T-helper 1 cell treated with Interleukin-12 subunit alpha and Interleukin-12 subunit beta and Interleukin-4 antibody, amounts not matched to agents 30 ng/mL and 1 ng/mL, for 36 hours (primary cell): ENCODE results near the gene PSMG4. TPM values are rescaled to one million over a fixed set of nuclear protein-coding genes. Genes with fewer than 3 reads are reported as not detected.

Experiments used
- intact Hi-C: fragments of 100-400 bp; cut with micrococcal nuclease; formaldehyde crosslinking; loops from one replicate; pipeline ENCODE4 v1.15.1; 2024
- total RNA-seq: library from RNA; stranded (reverse); gene quantifications from 2 replicates; pipeline ENCODE4 v1.2.3, GENCODE V29; 2022

Gene PSMG4
- total RNA-seq, 1 donor from 2014 or later = 24.0 TPM

DNA sequence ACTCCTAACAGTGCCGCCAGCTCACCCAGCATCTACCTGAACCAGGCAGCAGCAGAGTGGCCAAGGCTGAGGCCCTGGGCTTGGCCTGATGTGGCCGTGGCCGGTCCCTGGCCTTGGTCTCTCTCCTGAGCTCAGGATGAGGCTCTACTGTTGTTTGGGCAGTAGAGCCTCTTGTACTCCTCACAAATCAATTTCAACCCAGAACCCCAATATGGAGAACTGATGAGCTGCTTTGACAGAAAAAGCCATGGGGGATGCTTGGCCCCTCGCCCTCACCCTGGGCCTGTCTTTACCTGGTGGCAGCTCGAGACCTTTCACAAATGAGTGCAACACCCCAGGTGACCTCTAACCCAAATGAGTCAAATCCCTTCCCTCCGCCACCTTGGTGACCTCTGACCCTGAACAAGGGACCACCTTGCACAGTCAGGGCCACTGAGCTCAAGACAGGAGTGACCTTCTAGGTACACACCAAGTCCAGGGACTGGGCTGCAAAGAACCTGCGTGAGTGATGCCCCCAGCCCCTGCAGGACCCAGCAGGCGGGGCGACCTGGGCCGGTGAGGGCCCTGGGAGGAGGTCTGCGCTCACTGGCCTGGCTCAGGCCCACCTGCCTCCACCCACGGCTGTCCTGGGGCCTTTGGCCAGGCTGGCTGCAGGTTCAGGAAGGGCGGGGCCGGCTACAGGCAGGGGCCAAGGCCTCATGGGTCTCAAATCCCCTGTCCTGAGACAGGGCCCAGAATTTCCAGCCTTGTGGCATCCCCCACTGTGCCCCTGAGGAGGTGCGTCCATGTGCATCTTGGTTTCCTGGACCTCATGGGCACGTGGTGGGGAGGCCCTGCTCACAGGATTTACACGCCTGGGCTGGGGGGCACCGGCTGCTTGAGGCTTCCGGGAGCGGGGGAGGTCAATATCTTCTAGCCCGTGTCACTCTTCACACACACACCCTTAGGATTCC, 30.2 kb downstream of the PSMG4 start:
- intact Hi-C loops = no loop called here

DNA sequence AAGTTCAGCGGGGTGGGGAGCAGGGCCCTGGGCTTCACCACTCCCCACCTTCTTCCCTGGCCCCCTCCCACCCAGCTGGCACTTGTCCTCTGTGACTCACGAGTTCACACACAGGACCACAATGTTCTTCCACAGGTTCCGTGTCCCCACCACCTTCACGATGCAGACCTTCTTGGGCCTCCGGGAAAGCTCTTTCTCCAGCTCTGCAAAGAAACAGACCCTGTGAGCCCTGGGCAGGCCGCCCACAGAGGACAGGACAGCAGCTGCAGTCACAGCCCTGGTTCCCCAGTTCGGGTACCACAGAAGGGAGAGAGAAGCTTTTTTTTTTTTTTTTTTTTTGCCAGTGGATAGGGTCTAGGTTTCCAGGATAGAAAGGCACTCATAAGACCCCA, 30.9 kb downstream of the PSMG4 start:
- intact Hi-C loops = no loop called here

DNA sequence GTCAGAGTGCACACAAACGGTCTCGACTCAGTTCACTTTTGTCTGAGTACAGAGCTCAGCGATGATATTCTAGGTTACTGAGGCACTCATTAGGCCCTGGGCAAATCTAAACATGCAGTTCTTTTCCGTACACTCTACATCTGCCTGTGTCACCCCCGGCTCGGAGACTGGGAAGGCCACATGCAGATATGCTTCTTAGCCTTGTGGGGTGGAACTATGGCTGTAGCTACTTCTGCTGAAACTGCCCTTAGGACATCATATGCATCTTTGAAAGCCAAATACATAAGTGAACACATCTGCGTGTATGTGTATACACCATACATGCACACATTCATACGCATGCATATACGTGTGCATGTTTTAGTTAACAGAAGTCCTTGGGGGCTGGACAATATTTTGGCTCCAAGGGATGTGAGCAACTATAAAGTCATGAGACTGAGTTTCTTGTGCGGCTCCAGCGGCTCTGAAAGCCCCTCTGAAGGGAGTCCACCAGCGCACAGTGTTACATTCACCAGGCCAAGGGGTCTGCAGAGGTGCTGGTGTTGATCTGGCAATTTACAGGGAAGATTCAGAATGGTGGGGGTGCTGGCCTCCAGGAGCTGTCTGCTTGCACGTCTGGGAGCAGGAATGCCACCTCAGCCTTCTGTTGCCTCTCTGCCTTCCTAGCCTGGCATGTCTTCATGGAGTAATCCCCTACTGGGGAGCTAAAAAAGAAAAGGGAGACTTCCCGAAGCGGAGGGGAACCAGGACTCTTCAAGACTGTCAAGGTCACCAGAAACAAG, 31.6 kb downstream of the PSMG4 start:
- intact Hi-C loops = no loop called here

DNA sequence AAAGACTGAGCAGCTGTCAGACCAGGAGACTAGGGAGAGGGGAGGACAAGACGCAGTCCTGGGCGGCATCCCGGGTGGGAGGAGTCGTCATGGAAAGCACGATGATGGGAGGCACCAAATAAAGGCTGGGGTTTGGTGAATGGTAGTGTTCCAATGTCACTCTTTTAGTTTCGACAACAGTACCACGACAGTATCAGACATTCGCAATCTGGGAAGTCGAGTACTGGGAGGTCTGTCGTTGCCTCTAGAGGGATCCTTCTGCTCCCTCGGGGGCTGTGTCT, 32.1 kb downstream of the PSMG4 start:
- intact Hi-C loops = no loop called here

DNA sequence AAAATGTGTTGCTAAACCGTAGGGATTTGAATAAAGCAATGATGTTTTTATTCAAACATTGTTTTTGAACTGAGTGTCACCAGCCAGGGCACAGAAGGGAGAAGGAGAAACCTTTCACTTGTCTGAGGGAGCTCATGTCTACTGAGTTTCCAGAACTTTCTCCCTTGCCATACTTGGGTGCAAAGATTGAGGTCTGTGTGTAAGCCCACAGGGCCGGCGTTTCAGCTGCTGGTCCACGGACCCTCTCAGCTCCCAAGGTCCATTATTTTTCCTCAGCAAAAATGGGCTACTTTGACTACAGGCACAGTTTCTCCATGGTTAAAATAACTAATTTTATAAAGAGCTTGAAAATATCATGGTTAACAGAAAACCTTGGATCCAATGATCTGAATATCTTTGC, 32.6 kb downstream of the PSMG4 start:
- intact Hi-C loops = no loop called here

DNA sequence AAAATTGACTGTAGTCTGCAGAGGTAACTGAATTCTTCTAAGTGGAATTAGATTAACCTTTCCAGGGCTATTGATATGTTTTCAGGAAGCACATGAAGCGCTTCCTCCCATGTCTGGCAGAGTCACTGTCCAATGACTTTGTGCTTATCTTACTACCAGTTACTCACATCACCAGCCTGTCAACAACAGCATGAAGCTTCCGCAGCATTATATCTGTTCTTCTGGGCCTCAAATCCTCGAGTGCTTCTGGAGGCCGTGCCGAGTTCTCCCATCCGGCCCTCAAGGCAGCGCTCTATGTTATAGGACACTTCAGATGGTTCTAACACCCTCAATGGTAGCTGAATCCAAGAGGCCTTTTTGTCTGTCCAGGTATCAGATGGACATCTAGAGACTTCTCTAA, 33.2 kb downstream of the PSMG4 start:
- intact Hi-C loops = no loop called here

DNA sequence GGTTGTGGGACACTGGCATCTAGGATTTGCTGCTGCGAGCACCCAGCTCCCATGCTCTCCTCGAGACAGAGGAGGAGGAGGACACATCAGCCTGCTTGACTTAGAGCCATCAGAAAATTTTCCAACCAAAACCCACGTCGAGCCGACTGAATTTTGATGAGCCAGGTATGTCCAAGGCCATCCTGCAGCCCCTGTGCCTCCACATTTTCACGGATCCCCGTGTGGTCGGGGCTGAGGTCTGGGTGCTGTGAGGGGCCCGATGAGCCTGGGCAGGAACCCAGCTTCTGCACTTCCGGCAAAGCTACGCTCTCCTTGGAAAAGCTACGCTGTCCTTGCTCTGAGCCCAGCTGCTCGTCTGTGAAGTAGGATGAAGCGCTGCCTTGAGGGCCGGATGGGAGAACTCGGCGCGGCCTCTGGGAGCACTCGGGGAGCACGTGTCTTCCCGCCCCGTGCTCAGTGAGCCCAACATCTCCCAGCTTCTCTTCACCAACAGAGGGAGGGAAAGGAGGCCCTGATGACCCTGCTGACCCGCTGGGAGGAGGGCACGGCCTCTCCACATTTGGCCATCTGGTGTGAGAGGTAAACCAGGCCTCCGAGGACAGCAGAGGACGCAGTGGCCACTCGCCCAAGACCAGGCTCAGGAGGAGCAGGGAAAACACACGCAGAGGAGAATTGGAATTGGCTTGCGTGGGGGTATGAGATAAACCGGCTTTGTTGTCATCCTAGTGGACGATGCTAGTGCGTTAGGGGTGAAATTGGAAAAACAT, 33.9 kb downstream of the PSMG4 start:
- intact Hi-C loops = no loop called here

DNA sequence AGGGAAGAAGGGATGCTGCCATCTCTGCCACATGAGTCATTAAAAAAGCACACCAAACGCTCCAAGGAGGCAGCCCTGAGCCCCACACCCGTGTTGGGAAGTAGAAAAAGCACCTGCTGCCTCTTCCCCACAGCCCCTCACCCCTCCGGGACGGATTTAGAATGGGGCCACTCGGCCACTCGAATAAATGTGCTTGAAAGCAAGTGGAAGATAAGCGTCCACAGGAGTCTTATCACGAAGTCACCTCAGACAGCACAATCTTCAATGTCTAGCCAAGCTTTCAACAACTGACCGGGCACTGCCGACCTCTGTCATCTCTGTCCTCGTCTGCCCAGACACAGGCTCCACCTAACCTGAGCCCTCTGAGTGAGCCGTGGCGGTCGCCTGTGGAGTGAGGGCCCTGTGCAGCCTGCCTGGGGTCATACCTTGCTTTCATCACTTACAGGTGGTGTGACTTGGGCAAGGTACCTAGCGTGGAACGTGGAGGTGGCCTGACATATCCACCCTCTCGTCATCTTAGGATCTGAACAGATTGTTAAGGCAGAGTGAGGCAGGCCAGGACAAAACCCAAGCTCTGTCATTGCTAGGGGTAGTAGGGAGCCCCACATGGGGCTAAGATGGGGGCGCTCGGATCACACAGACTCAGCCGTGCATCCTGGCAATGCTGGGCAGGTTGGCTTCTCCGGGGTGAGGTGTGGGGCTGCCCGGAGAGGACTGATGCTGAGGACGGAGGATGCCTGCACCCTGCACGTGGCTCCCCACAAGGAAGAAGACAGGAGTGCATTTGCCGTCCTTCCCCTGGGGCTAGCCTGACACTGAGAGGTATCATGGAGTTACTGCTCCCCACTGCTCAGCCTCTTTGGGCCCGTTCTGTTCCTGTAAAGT, 34.8 kb downstream of the PSMG4 start:
- intact Hi-C loops = no loop called here

DNA sequence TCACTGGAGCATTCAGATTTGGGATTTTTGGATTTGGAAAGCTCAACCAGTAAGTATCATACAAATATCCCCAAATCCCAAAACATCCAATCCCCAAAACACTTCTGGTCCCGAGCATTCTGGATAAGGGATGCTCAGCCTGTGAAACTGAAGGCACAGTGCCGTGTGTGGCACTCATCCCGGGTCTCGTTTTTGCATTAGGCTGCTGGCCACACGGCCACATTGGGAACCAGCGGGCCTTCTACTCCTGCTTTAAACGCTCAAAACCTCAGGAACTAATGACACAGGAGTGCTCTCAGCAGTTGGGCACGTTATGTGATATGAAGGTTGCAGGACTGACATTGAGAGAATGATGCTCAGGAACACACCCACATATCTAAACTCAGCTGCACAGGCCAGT, 35.6 kb downstream of the PSMG4 start:
- intact Hi-C loops = no loop called here

DNA sequence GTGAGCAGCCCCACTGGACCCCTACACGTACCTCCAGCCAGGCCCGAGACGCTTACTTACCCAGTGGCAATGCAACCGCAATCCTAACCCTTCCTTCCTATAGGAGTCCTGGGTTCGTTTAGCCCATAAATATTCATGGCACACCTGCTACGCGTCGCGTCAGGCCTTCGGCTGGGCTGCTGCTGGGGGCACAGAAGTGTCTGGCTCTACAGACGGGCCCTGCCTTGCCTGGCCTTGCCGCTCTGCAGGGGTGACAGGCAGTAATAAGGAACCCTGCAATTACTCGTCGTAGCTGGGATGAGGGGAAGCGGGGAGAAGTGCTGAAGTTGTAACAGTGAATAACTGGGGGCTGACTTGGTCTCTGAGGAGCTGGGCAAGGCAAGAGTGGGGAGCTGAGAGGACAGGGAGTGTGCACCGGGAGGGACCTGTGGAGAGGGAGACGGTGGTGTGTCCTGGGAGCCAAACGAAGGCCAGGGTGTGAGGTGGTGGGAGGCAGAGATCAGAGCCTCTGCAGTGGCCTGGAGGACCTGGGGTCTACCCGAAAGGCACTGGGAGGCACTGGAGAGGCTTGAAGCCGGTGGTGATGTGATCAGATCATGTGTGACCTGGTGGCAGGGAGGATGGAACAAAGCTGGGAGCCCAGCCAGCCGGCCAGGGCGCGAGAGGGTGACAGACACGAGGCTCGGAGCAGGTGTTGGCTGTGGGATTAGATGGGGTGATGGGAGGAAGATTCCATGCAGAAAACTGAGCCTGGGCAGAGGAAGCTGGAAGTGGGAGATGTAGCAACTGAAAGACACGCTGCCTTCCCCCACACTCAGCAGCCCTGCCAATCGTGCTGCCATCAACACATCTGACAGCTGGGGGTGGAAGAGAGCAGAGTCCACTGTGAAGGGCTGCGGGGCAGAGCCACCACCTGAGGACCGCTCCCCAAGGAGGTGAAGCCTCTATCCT, 36.4 kb downstream of the PSMG4 start:
- intact Hi-C loops = no loop called here

DNA sequence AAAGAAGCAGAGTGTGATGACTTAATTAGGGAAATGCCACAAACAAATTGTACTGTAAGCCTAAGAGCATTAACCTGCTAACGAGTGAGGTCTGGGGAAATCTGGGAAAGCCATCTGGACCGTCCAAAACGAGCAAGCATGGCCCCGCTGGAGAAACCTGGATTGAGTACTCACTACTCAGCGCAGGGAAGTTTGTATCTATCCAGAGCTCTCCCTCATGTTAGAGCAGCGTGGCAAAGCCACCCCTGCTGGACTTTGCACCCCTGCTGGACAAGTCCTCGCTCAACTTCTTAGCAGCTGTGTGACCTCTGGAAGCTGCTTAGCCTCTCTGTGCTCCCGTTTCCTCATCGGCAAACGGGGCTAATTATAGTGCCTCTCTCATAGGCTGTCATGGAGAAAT, 37.3 kb downstream of the PSMG4 start:
- intact Hi-C loops = no loop called here

DNA sequence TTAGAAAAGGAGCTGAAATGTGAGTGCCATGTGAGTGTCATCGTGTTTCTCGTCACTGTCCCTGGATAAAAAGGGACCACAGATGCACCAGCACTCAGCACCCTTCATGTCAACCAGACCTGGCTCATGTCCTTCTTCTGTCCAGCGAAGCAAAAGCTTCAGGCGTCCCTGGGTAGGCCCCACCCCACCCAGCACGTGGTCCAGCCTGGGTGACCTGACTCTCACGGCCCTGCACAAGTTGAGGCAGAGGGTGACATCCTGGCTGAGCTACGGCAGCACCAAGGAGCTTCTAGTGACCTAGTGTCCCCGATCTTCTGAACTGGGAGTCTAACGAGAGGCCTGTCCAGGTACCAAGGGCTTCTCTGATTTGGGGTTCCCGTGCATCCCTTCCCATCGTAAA, 37.8 kb downstream of the PSMG4 start:
- intact Hi-C loops = no loop called here

DNA sequence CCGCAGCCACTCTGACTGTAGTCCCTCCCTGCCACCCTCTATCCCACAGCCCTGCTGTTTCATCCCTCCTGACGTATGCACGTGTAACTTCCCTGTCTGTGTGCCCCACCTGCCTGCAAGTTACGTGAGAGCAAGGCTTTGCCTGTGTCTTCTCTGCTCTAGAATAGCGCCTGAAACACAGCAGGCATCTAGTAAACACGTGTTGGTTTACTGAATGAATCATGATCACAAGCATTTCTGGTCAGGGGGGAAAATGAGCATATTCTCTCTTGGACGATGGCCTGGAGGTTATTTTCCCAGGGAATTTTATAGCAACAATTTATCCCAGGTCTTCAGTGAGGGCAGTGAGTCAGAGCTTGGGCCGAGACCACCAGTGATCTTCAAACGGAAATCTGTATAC, 38.3 kb downstream of the PSMG4 start:
- intact Hi-C loops = no loop called here

DNA sequence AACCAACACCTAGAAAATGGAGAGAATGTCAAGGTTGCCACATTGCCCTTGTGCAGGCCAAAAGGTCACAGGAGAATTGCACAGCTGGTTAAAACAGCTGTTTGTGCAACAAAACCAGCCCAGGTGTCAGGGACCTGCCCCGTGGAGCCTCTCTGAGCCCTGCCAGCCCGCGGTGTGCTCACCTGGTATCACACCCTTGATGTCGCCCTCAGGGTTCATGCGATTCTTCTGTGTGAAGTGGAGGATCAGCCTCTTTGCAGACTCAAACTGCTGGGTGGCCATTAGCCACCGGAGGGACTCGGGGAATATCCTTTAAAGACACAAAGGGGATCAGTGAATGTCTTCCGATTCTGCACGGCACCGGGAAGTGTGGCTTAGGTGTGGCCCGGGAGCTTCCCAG, 39.2 kb downstream of the PSMG4 start:
- intact Hi-C loops = no loop called here

DNA sequence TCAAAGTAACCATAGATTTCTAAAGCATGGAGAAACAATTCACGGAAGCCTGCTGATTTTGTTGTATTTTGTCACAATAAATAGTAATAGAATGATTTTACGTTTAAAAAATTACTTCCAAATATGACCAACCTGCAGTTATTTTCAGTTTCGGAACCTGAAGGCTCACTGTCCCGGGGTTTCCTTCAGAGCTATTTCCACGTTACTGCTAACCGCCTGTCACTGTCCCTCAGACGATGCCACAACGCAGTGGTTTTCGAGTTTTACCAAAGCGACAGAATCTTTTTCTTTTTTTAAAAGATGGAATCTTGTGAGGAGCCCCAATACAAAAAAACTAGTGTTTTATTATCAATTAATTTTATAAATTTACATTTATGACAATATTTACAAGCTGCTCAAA, 40.5 kb downstream of the PSMG4 start:
- intact Hi-C loops = no loop called here

DNA sequence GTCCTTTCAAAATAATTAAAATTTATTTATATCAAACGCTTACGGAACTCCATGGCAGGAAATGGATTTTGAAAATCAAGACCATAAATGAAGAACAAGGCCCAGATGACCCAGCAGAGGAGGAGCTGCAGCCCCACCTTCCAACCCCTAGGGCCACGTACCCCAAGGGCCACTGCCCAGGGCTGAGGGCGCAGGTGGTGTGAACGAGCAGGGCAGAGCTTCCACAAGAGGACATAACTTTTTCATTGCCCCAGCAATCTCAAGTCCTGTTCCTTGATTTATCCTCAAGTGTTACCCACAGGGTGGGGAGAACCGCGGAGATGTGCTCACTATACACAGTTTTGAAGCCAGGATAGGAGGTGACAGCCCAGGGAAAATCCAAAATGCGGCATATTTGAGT, 42.8 kb downstream of the PSMG4 start:
- intact Hi-C loops = no loop called here

DNA sequence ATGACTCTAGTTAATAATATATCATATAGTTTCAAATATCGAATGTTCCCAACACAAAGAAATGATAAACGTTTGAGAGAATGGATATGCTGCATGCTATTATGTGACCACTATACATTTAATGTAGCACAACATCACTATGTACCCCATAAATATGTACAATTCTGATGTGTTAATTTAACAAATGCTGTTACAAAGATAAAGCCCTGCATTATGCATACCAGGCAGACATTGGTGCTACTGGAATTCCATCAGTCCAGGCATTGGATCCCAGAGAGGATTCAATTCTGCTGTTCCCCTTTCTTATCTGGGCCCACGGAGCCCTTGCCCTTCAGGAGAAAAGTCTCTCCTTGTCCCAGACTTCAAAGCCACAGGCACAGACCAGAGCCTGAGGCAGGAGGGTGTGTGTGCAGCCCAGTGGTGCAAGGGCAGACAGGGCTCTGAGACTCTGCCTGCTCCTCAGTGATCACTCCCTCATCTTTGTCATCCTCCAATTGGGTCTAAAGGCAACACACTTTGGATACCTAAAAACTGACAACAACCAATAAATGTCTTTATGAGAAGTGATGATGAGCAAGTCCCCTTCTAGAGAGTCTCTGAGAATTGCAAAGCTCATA, 45.2 kb downstream of the PSMG4 start:
- intact Hi-C loops = no loop called here

DNA sequence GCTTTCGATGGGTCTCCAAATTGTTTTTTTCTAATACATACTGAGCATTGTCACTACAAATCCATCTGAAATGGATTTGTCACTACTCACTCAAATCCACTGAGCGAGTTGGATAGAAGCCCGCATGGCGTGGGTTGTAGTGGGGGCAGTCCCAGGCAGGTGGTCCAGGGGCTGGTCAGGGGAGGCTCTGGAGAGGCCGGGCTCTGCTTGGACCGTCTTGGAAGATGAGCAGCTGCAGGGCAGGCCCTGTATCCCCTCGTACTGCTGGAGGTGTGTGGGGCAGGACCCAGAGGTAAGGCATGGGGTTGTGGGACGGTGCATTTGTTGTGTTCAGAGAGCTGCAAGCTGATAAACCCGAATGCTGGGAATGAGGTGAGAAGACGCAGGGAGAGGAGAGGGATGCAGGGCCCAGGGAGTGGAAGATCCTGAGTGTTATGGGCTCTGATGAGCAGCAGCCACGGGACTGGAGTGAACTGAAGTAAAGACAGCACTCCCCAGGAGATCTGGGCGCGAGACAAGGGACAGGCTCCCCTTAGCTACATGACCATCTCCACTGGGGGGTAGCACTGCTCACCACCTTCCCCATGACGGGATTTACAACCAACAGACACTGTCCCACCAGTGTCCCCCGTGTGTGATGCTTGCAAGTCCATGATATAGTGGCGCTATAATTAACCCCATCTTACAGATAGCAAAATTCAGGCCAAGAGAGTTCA, 45.9 kb downstream of the PSMG4 start:
- intact Hi-C loops = no loop called here

DNA sequence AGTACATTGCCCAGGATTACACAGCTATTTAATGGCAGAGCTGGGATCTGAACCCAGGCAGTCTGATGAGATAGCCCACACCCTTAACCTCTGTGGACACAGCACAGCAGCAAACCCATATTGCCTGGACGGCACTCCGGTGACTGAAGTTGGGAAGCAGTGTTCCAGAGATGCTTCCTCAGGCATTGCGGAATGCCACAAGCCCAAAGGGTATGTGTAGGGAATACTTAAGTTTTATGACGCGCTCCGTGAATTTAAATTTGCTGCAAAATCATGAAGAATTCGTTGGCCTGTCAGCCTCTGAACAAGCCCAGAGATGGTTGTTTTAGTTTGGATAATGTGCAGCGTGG, 46.4 kb downstream of the PSMG4 start:
- intact Hi-C loops = no loop called here
